RWPE2 (cell line): ENCODE measurements around the gene NABP1.

Experiments used
- ATAC-seq: fragments of 200-7000 bp; cut with Tn5 transposase; 3 replicates; pipeline ENCODE4 v1.9.1; 2021; ENCODE audit warnings: low read depth
- DNase-seq: peaks from one replicate; pipeline ENCODE4 v3.0.0-alpha.2; 2020; ENCODE audit warnings: low spot score
- H3K27ac ChIP-seq: fragments of 450-650 bp; 2 replicates; pipeline ENCODE4 v1.5.1; 2017; ENCODE audit warnings: mild to moderate bottlenecking; ENCODE audit not compliant: poor library complexity, severe bottlenecking
- H3K27me3 ChIP-seq: fragments of 250-450 bp; sonication (Bioruptor Pico); 2 replicates; pipeline ENCODE4 v1.5.1; 2021; ENCODE audit warnings: mild to moderate bottlenecking, moderate library complexity; ENCODE audit not compliant: insufficient read depth, poor library complexity, severe bottlenecking
- H3K36me3 ChIP-seq: fragments of 250-450 bp; sonication (Bioruptor Pico); 2 replicates; pipeline ENCODE4 v1.5.1; 2020; ENCODE audit warnings: low read depth, mild to moderate bottlenecking, moderate library complexity
- H3K4me1 ChIP-seq: fragments of 250-450 bp; sonication (Bioruptor Pico); 2 replicates; pipeline ENCODE4 v1.5.1; 2021; ENCODE audit warnings: mild to moderate bottlenecking, moderate library complexity; ENCODE audit not compliant: insufficient read depth, poor library complexity, severe bottlenecking
- H3K4me3 ChIP-seq: fragments of 250-450 bp; sonication (Bioruptor Pico); 2 replicates; pipeline ENCODE4 v1.5.1; 2021; ENCODE audit warnings: mild to moderate bottlenecking, moderate library complexity; ENCODE audit not compliant: severe bottlenecking
- H3K9me3 ChIP-seq: fragments of 250-450 bp; sonication (Bioruptor Pico); 2 replicates; pipeline ENCODE4 v1.5.1; 2021; ENCODE audit warnings: mild to moderate bottlenecking, moderate library complexity; ENCODE audit not compliant: severe bottlenecking
- CTCF ChIP-seq: fragments of 450-650 bp; IDR thresholded peaks from one replicate; pipeline ENCODE4 v1.5.1; 2017; ENCODE audit warnings: mild to moderate bottlenecking, moderate library complexity; ENCODE audit not compliant: poor library complexity, severe bottlenecking

Gene NABP1

GRCh38 chr2:191707542-191707941, 29.6 kb downstream of the NABP1 start:
- H3K36me3 ChIP-seq = no peaks in the 10 kb centered on the region

GRCh38 chr2:191710411-191710900, 32.5 kb downstream of the NABP1 start:
- no peaks in the 10 kb centered on the region for H3K9me3 ChIP-seq
- no peaks in the 10 kb centered on the region for H3K36me3 ChIP-seq
- ATAC-seq = peak; percentile 35; the same call in 1 of the 3 replicates
- H3K27ac ChIP-seq = no peak overlapping the region
- no peak overlapping the region for H3K4me3 ChIP-seq
- no peaks in the 10 kb centered on the region for H3K4me1 ChIP-seq
- DNase-seq = no peak
- no peaks in the 10 kb centered on the region for H3K27me3 ChIP-seq
- TF ChIP-seq CTCF = no peak

More at GRCh38 chr2:191707542-191707941, 29.6 kb downstream of the NABP1 start:
- Histone ChIP-seq H3K9me3 (no peaks in the 10 kb centered on the region), H3K4me1 (no peaks in the 10 kb centered on the region), H3K4me3 (no peak overlapping the region), H3K27ac (no peak overlapping the region), H3K27me3 (no peaks in the 10 kb centered on the region)
- no peak for TF ChIP-seq CTCF
- ATAC-seq (no peak), DNase-seq (no peak)

- no peaks in the 10 kb centered on the region for H3K36me3 ChIP-seq
- TF ChIP-seq CTCF = no peak
- no peak overlapping the region for H3K27ac ChIP-seq
- H3K4me3 ChIP-seq = no peak overlapping the region
- no peaks in the 10 kb centered on the region for H3K4me1 ChIP-seq
- ATAC-seq = no peak
- no peaks in the 10 kb centered on the region for H3K27me3 ChIP-seq
- H3K9me3 ChIP-seq = no peaks in the 10 kb centered on the region
- DNase-seq = no peak
These were observed 33.7 kb downstream of the NABP1 start for GRCh38 chr2:191711621-191712020.

GRCh38 chr2:191713837-191714236, 35.9 kb downstream of the NABP1 start:
- Histone ChIP-seq H3K27me3 (no peaks in the 10 kb centered on the region), H3K4me1 (no peaks in the 10 kb centered on the region), H3K36me3 (no peaks in the 10 kb centered on the region), H3K4me3 (no peak overlapping the region), H3K27ac (no peak overlapping the region), H3K9me3 (no peaks in the 10 kb centered on the region)
- DNase-seq (no peak), ATAC-seq (peak; percentile 50; the same call in 1 of the 3 replicates)
- TF ChIP-seq CTCF = peak; percentile 17

- ATAC-seq (no peak), DNase-seq (no peak)
- H3K4me3 ChIP-seq = no peak overlapping the region
- no peaks in the 10 kb centered on the region for H3K36me3 ChIP-seq
- H3K9me3 ChIP-seq = no peaks in the 10 kb centered on the region
- H3K4me1 ChIP-seq = no peaks in the 10 kb centered on the region
- TF ChIP-seq CTCF = no peak
- no peak overlapping the region for H3K27ac ChIP-seq
- no peaks in the 10 kb centered on the region for H3K27me3 ChIP-seq
These were observed 37.0 kb downstream of the NABP1 start for GRCh38 chr2:191714925-191715324.
